ENCODE data around the gene SLC39A7.

Gene SLC39A7

DNA sequence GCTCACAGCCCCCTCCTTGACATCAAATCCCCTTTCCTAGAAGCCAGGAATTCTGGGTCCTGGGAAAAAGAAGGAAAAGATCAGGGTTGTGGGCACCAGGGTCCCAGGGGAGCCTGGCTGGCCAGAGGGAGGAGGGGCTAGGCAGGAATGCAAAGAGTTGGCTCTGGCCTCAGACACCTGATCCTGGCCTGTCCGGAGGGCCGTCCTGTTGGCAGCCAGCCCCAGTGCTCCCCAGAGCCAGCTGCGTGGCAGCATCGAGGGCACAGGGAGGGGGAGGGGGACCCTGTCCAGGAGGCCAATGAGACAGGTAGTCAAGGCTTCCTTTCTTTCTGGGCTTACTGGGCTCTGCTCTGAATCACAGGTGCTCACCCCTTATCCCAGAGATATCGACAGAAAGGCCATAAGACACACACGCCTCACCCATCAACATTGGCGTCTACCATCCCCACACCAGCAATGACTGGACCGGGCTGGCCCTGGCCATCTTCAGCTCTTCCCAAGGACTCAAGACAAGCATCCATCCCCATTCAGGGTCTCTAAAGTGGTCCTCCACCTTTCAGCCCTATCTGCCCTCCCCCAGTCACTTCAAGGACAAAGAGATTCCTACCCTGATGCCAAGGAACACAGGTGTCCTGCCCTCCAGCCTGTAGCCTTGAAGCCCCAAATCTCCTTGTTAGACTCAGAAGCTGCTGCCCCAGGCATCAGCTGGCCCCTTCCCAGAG is 9.1 kb upstream of the SLC39A7 start:
- Histone ChIP-seq H3K36me3 (ENCODE audit: insufficient read depth, low read length) (peaks cover 26% of the 10 kb centered on the region; the same call in 1 of the 2 replicates), H3K79me2 (ENCODE audit: insufficient read depth, low read length) (peaks cover 4% of the 10 kb centered on the region; the same call in 1 of the 2 replicates), H3K4me2 (ENCODE audit: low read depth, low read length, poor library complexity, severe bottlenecking) (no peak overlapping the region), H3K9me3 (ENCODE audit: insufficient read depth, low read depth, low read length) (no peaks in the 10 kb centered on the region), H3K4me3 (ENCODE audit: low read length, poor library complexity, severe bottlenecking) (no peak overlapping the region), H3K27me3 (ENCODE audit: insufficient read depth, low read length, poor library complexity, severe bottlenecking) (peaks cover 19% of the 10 kb centered on the region), H4K20me1 (ENCODE audit: insufficient read depth, low read length, poor library complexity, severe bottlenecking) (peaks cover 6% of the 10 kb centered on the region), H3K9me2 (replicated peaks; ENCODE audit: low read depth, low read length) (no peaks in the 10 kb centered on the region), H3F3A (ENCODE audit: low read depth) (no peaks in the 10 kb centered on the region), H3K4me1 (ENCODE audit: insufficient read depth, low read length, poor library complexity, severe bottlenecking) (no peaks in the 10 kb centered on the region), H2AFZ (ENCODE audit: low read length) (no peak overlapping the region), H3K9ac (ENCODE audit: low read depth, low read length, poor library complexity, severe bottlenecking) (no peak overlapping the region)
- no peak for TF ChIP-seq EZH2phosphoT487 (IDR thresholded peaks at IDR 0.05; ENCODE audit: borderline replicate concordance)
- TF ChIP-seq, protein P1, sequence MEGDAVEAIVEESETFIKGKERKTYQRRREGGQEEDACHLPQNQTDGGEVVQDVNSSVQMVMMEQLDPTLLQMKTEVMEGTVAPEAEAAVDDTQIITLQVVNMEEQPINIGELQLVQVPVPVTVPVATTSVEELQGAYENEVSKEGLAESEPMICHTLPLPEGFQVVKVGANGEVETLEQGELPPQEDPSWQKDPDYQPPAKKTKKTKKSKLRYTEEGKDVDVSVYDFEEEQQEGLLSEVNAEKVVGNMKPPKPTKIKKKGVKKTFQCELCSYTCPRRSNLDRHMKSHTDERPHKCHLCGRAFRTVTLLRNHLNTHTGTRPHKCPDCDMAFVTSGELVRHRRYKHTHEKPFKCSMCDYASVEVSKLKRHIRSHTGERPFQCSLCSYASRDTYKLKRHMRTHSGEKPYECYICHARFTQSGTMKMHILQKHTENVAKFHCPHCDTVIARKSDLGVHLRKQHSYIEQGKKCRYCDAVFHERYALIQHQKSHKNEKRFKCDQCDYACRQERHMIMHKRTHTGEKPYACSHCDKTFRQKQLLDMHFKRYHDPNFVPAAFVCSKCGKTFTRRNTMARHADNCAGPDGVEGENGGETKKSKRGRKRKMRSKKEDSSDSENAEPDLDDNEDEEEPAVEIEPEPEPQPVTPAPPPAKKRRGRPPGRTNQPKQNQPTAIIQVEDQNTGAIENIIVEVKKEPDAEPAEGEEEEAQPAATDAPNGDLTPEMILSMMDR (conservative IDR thresholded peaks at IDR 0.05; ENCODE audit: low read length): no peak

DNA sequence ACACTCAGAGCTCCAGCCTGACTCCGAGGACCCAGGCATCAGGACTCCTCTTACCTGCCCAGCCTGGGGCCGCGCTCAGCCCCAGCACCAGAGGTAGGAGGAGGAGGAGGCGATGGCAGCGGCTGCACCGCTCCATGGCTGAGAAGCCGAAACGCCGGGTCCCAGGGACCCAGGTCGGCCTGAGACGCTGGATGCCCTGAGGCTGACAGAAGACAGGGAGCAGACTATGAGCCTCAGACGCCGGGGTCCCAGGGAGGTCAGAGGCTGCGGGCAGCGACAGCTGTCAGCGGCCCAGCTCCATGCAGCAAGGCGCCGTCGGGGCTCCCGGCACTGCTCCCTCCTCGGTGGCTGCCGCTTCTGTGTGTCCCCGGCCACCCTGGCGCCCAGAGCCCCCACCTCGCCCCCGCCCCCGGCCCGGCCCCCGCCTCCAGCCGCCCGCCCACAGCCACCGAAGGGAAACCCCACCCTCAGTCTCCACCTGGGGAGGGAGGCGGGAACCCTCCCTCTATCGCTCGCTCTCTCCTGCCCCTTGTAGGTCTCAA is 8.5 kb upstream of the SLC39A7 start, which contains the start of gene COL11A2:
Gene COL11A2 (minus strand): TSS at position 363 of the 542 bp plus-strand sequence. CDS start 227 bp downstream, at position 136.
- H3K4me1 ChIP-seq (ENCODE audit: insufficient read depth, low read length, poor library complexity, severe bottlenecking): peaks cover 3% of the 10 kb centered on the region
- no peaks in the 10 kb centered on the region for H3F3A ChIP-seq (ENCODE audit: low read depth)
- H3K9ac ChIP-seq (ENCODE audit: low read depth, low read length, poor library complexity, severe bottlenecking): no peak within 1 kb of the TSS
- H3K9me3 ChIP-seq (ENCODE audit: insufficient read depth, low read depth, low read length): no peaks in the 10 kb centered on the region
- no peak within 1 kb of the TSS for H2AFZ ChIP-seq (ENCODE audit: low read length)
- no peak for TF ChIP-seq EZH2phosphoT487 (IDR thresholded peaks at IDR 0.05; ENCODE audit: borderline replicate concordance)
- TF ChIP-seq, protein P1 (conservative IDR thresholded peaks at IDR 0.05; ENCODE audit: low read length): no peak
- no peak within 1 kb of the TSS for H3K4me3 ChIP-seq (ENCODE audit: low read length, poor library complexity, severe bottlenecking)
- no peak within 1 kb of the TSS for H3K4me2 ChIP-seq (ENCODE audit: low read depth, low read length, poor library complexity, severe bottlenecking)
- H3K79me2 ChIP-seq (ENCODE audit: insufficient read depth, low read length): peaks cover 10% of the 10 kb centered on the region
- peaks cover 13% of the 10 kb centered on the region for H3K27me3 ChIP-seq (ENCODE audit: insufficient read depth, low read length, poor library complexity, severe bottlenecking)
- H3K9me2 ChIP-seq (replicated peaks; ENCODE audit: low read depth, low read length): no peaks in the 10 kb centered on the region
- H3K36me3 ChIP-seq (ENCODE audit: insufficient read depth, low read length): peaks cover 30% of the 10 kb centered on the region; the same call in 1 of the 2 replicates
- peaks cover 12% of the 10 kb centered on the region for H4K20me1 ChIP-seq (ENCODE audit: insufficient read depth, low read length, poor library complexity, severe bottlenecking)

DNA sequence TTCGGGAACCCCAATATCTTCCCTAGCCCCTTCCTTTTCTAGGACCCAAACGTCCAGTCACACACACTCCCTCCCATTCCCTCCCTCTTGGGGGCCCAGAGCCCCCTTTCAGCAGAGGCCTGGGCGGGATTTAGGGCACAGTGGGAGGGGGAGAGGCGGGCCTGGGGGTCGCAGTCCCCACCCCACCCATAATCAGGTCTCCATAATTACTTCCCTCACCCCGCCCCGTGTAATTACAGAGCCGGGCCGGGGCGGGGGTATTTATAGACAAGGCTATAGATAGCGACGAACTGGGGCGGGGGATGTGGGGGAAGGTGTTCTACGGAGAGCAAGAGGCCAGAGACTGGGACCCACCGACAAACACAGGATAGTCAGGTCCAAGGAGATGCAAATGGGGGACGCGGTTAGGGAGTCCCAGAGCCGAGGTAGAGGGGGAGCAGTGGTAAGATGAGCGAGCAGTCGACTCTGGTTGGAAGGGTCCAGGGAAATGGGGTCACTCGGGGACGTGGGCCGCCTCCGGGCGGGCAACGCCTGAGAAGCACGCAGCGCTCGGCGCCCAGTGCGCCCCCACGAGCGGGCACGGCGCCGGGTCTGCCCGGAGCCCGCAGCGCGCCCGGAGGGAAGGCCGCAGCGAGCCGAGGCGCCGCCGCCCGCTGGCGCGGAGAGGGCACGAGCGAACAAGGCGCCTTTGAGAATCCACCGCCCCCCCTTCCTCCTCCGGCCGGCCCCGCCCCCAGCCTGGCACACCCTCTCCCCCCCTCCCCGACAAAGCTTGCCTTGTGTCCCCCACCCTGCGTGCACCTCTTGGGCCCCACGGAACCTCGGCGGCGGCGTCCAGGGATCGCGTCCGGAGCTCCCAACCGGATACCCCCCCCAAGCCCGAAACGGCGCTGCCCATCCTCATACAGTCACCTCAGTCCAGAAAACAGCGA is 7.7 kb upstream of the SLC39A7 start:
- Histone ChIP-seq H3K9ac (ENCODE audit: low read depth, low read length, poor library complexity, severe bottlenecking) (no peak overlapping the region), H3K9me2 (replicated peaks; ENCODE audit: low read depth, low read length) (no peaks in the 10 kb centered on the region), H3F3A (ENCODE audit: low read depth) (no peaks in the 10 kb centered on the region), H3K36me3 (ENCODE audit: insufficient read depth, low read length) (peaks cover 32% of the 10 kb centered on the region; the same call in 1 of the 2 replicates), H2AFZ (ENCODE audit: low read length) (no peak overlapping the region), H3K4me1 (ENCODE audit: insufficient read depth, low read length, poor library complexity, severe bottlenecking) (peaks cover 10% of the 10 kb centered on the region), H4K20me1 (ENCODE audit: insufficient read depth, low read length, poor library complexity, severe bottlenecking) (peaks cover 18% of the 10 kb centered on the region), H3K9me3 (ENCODE audit: insufficient read depth, low read depth, low read length) (no peaks in the 10 kb centered on the region), H3K4me3 (ENCODE audit: low read length, poor library complexity, severe bottlenecking) (no peak overlapping the region), H3K79me2 (ENCODE audit: insufficient read depth, low read length) (peaks cover 17% of the 10 kb centered on the region), H3K27me3 (ENCODE audit: insufficient read depth, low read length, poor library complexity, severe bottlenecking) (peaks cover 10% of the 10 kb centered on the region), H3K4me2 (ENCODE audit: low read depth, low read length, poor library complexity, severe bottlenecking) (no peak overlapping the region)
- TF ChIP-seq EZH2phosphoT487 (IDR thresholded peaks at IDR 0.05; ENCODE audit: borderline replicate concordance): no peak
- TF ChIP-seq, protein P1 (conservative IDR thresholded peaks at IDR 0.05; ENCODE audit: low read length): no peak

All from Loucy (cell line).